ENCODE data around the gene RAMP1. TPM values are rescaled to one million over a fixed set of nuclear protein-coding genes. Genes with fewer than 3 reads are reported as not detected.

RAMP1 gene
- polyA plus RNA-seq, 4 donors, result 61.6 to 155 (median 88.0) TPM

GRCh38 chr2:237876061-237876526 is 16.7 kb downstream of the RAMP1 start:
- Histone ChIP-seq H3K27ac (ENCODE audit: low read depth in 1 of 3, low read length in 2 of 3) (no peak overlapping the region), H3K9me3 (ENCODE audit: control insufficient read depth in 2 of 2, insufficient read depth in 1 of 2, low read depth in 1 of 2, low read length in 1 of 2) (no peaks in the 10 kb centered on the region), H3K27me3 (ENCODE audit: control insufficient read depth in 3 of 3, insufficient read depth in 3 of 3, low read length in 3 of 3) (no peaks in the 10 kb centered on the region), H3K4me1 (ENCODE audit: control insufficient read depth in 3 of 3, insufficient read depth in 2 of 3, low read depth in 1 of 3, low read length in 2 of 3) (no peaks in the 10 kb centered on the region), H3K4me3 (ENCODE audit: low read depth in 1 of 3, low read length in 3 of 3) (no peak overlapping the region), H3K36me3 (ENCODE audit: control insufficient read depth in 3 of 3, insufficient read depth in 2 of 3, low read depth in 1 of 3, low read length in 3 of 3) (peaks cover 0 to 78% (median 0%) of the 10 kb centered on the region in 3 donors)
- no peak for DNase-seq
- no peak for FAIRE-seq
- 88% methylated on average over 14 of the region's 14 CpGs for WGBS, 3 donors

DNA sequence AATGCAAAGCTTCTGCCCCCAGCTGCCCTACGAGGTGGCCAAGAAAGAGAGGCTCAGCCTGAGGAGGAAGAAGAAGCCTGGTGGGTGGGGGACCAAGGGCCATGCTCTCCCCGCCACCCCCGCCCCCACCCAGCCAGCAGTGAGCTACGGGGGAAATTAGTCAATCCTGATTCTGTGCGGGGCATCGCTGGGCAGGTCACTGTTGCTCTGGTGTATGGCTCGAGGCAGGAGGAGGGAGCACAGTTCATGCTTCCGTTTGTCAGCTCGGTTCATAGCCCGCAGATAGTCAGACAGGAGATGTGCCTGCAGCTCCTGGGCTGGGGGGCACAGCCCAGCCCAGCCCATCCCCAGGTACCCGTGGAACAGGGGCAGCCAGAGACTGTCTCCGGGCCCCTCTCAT is 17.1 kb downstream of the RAMP1 start:
- FAIRE-seq (no peak), DNase-seq (no peak)
- 80 to 88% (median 83%) methylated on average over 12 of the region's 12 CpGs for WGBS, 3 donors
- no peaks in the 10 kb centered on the region for H3K27me3 ChIP-seq (ENCODE audit: control insufficient read depth in 3 of 3, insufficient read depth in 3 of 3, low read length in 3 of 3)
- no peaks in the 10 kb centered on the region for H3K9me3 ChIP-seq (ENCODE audit: control insufficient read depth in 2 of 2, insufficient read depth in 1 of 2, low read depth in 1 of 2, low read length in 1 of 2)
- no peaks in the 10 kb centered on the region for H3K4me1 ChIP-seq (ENCODE audit: control insufficient read depth in 3 of 3, insufficient read depth in 2 of 3, low read depth in 1 of 3, low read length in 2 of 3)
- H3K27ac ChIP-seq (ENCODE audit: low read depth in 1 of 3, low read length in 2 of 3), result no peak overlapping the region
- H3K36me3 ChIP-seq (ENCODE audit: control insufficient read depth in 3 of 3, insufficient read depth in 2 of 3, low read depth in 1 of 3, low read length in 3 of 3), result peaks cover 0 to 77% (median 0%) of the 10 kb centered on the region in 3 donors
- no peak overlapping the region for H3K4me3 ChIP-seq (ENCODE audit: low read depth in 1 of 3, low read length in 3 of 3)

GRCh38 chr2:237876951-237877491 is 17.6 kb downstream of the RAMP1 start:
- peaks cover 0 to 78% (median 0%) of the 10 kb centered on the region in 3 donors for H3K36me3 ChIP-seq (ENCODE audit: control insufficient read depth in 3 of 3, insufficient read depth in 2 of 3, low read depth in 1 of 3, low read length in 3 of 3)
- H3K9me3 ChIP-seq (ENCODE audit: control insufficient read depth in 2 of 2, insufficient read depth in 1 of 2, low read depth in 1 of 2, low read length in 1 of 2), result no peaks in the 10 kb centered on the region
- H3K27ac ChIP-seq (ENCODE audit: low read depth in 1 of 3, low read length in 2 of 3), result no peak overlapping the region
- H3K27me3 ChIP-seq (ENCODE audit: control insufficient read depth in 3 of 3, insufficient read depth in 3 of 3, low read length in 3 of 3), result no peaks in the 10 kb centered on the region
- no peak overlapping the region for H3K4me3 ChIP-seq (ENCODE audit: low read depth in 1 of 3, low read length in 3 of 3)
- no peak for FAIRE-seq
- no peak for DNase-seq
- 92 to 94% (median 93%) methylated on average over 23 of the region's 23 CpGs for WGBS, 3 donors
- H3K4me1 ChIP-seq (ENCODE audit: control insufficient read depth in 3 of 3, insufficient read depth in 2 of 3, low read depth in 1 of 3, low read length in 2 of 3), result no peaks in the 10 kb centered on the region

DNA sequence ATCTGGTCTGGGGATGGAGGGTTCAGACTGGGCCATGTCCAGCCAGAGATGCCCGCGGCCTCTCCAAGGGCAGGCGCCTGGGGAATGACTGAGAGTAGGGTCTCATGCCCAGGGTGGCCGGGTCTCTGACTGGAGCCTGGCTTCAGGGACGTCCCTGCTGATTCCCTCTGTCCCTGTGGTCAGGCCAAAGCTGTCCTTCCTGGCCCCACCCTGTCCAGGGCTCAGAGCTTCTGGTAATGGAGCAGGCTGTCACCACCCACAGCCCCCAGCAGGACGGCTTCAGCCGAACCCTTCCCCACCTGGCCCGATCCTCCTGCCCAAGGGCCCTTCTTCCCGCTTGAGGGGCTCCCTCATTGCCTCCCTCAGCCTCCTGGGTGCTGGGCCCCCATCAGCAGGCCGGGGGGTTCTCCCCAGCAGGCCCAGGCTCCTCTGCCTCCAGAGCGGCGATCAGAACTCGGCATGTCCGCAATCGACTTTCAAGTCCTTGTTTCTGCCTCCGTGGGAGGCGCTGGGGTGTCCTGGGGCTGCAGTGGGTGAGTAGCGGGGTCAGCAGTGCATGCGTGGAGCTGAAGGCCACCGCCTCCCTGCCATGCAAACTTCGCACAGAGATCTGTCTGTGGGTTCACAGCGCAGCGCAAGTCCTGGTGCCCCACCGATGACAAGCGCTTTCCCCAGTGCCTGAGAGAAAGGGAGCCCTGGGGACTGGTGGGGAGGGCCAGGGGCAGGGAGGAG is 18.3 kb downstream of the RAMP1 start:
- H3K27me3 ChIP-seq (ENCODE audit: control insufficient read depth in 3 of 3, insufficient read depth in 3 of 3, low read length in 3 of 3), result no peaks in the 10 kb centered on the region
- no peaks in the 10 kb centered on the region for H3K4me1 ChIP-seq (ENCODE audit: control insufficient read depth in 3 of 3, insufficient read depth in 2 of 3, low read depth in 1 of 3, low read length in 2 of 3)
- DNase-seq (no peak), FAIRE-seq (no peak)
- no peak overlapping the region for H3K4me3 ChIP-seq (ENCODE audit: low read depth in 1 of 3, low read length in 3 of 3)
- WGBS, 3 donors, result 93 to 96% (median 94%) methylated on average over 22 to 25 of the region's 25 CpGs
- no peaks in the 10 kb centered on the region for H3K9me3 ChIP-seq (ENCODE audit: control insufficient read depth in 2 of 2, insufficient read depth in 1 of 2, low read depth in 1 of 2, low read length in 1 of 2)
- H3K36me3 ChIP-seq (ENCODE audit: control insufficient read depth in 3 of 3, insufficient read depth in 2 of 3, low read depth in 1 of 3, low read length in 3 of 3), result peaks cover 0 to 79% (median 0%) of the 10 kb centered on the region in 3 donors
- H3K27ac ChIP-seq (ENCODE audit: low read depth in 1 of 3, low read length in 2 of 3), result no peak overlapping the region

DNA sequence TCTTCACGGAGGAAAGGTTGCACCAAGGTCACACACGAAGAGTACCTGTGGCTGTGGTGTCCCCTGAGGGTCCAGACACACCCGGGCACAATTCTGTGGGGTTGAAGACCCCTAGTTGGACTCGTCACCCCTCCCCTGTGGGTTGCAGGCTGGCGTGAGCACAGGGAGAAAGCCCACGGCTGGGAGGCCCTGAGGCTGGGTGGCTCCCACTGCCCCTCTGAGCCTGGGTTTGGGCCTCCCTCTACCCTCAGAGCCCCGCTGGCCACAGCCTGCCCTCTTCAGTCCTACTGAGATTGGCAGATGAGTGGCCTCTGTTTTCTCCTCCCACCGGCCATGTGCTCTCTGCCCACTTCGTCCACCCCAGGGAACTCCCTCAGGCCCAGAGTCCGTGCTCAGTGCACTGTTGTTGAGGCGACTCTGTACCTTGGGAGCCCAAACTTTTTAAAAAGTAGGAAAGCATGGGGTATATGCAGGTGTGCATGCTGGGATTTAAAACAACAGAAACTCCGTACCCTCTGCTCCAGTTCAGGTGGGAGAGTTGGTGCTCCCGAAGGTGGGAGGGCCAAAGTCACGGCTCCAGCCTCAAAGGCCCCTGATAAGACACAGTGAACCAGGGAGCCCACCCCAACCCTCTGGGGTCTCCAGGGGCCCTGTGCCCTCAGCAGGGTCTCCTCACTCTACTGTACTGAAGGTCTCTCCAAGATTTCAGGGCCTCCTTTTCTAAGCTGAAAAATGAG is 19.1 kb downstream of the RAMP1 start:
- FAIRE-seq (no peak), DNase-seq (no peak)
- Histone ChIP-seq H3K9me3 (ENCODE audit: control insufficient read depth in 2 of 2, insufficient read depth in 1 of 2, low read depth in 1 of 2, low read length in 1 of 2) (no peaks in the 10 kb centered on the region), H3K4me1 (ENCODE audit: control insufficient read depth in 3 of 3, insufficient read depth in 2 of 3, low read depth in 1 of 3, low read length in 2 of 3) (no peaks in the 10 kb centered on the region), H3K27ac (ENCODE audit: low read depth in 1 of 3, low read length in 2 of 3) (no peak overlapping the region), H3K36me3 (ENCODE audit: control insufficient read depth in 3 of 3, insufficient read depth in 2 of 3, low read depth in 1 of 3, low read length in 3 of 3) (peaks cover 0 to 81% (median 0%) of the 10 kb centered on the region in 3 donors), H3K4me3 (ENCODE audit: low read depth in 1 of 3, low read length in 3 of 3) (no peak overlapping the region), H3K27me3 (ENCODE audit: control insufficient read depth in 3 of 3, insufficient read depth in 3 of 3, low read length in 3 of 3) (no peaks in the 10 kb centered on the region)
- 87 to 90% (median 89%) methylated on average over 14 of the region's 14 CpGs for WGBS, 3 donors

DNA sequence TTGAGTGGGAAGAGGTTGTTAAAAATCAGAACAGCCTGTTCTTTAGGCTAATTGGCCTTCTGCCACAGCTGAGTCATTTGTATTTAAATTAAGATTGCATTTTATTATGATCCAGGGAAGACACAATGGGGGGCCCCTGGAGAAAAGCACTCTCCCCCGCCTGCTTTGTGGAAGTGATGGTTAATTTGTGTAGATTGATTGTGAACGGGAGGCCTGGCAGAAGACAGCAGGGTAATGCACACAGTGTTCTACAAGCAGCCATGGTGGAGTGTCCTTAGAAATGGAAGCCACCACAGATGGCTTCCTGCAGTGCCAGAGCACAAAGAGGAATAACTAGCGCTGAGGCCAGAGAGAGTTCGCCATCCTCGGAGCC is 19.6 kb downstream of the RAMP1 start:
- 88 to 95% (median 95%) methylated on average over 5 of the region's 5 CpGs for WGBS, 3 donors
- no peaks in the 10 kb centered on the region for H3K27me3 ChIP-seq (ENCODE audit: control insufficient read depth in 3 of 3, insufficient read depth in 3 of 3, low read length in 3 of 3)
- no peak overlapping the region for H3K27ac ChIP-seq (ENCODE audit: low read depth in 1 of 3, low read length in 2 of 3)
- no peak overlapping the region for H3K4me3 ChIP-seq (ENCODE audit: low read depth in 1 of 3, low read length in 3 of 3)
- H3K4me1 ChIP-seq (ENCODE audit: control insufficient read depth in 3 of 3, insufficient read depth in 2 of 3, low read depth in 1 of 3, low read length in 2 of 3), result no peaks in the 10 kb centered on the region
- FAIRE-seq (no peak), DNase-seq (no peak)
- peaks cover 0 to 82% (median 0%) of the 10 kb centered on the region in 3 donors for H3K36me3 ChIP-seq (ENCODE audit: control insufficient read depth in 3 of 3, insufficient read depth in 2 of 3, low read depth in 1 of 3, low read length in 3 of 3)
- no peaks in the 10 kb centered on the region for H3K9me3 ChIP-seq (ENCODE audit: control insufficient read depth in 2 of 2, insufficient read depth in 1 of 2, low read depth in 1 of 2, low read length in 1 of 2)

- no peak for FAIRE-seq
- 95 to 97% (median 96%) methylated on average over 12 of the region's 12 CpGs for WGBS, 3 donors
- no peak overlapping the region for H3K27ac ChIP-seq (ENCODE audit: low read depth in 1 of 3, low read length in 2 of 3)
These were observed 20.7 kb downstream of the RAMP1 start for GRCh38 chr2:237879991-237880560.

More at GRCh38 chr2:237879991-237880560, 20.7 kb downstream of the RAMP1 start:
- Histone ChIP-seq H3K27me3 (ENCODE audit: control insufficient read depth in 3 of 3, insufficient read depth in 3 of 3, low read length in 3 of 3) (no peaks in the 10 kb centered on the region), H3K4me1 (ENCODE audit: control insufficient read depth in 3 of 3, insufficient read depth in 2 of 3, low read depth in 1 of 3, low read length in 2 of 3) (no peaks in the 10 kb centered on the region), H3K9me3 (ENCODE audit: control insufficient read depth in 2 of 2, insufficient read depth in 1 of 2, low read depth in 1 of 2, low read length in 1 of 2) (no peaks in the 10 kb centered on the region), H3K4me3 (ENCODE audit: low read depth in 1 of 3, low read length in 3 of 3) (no peak overlapping the region), H3K36me3 (ENCODE audit: control insufficient read depth in 3 of 3, insufficient read depth in 2 of 3, low read depth in 1 of 3, low read length in 3 of 3) (peaks cover 0 to 80% (median 0%) of the 10 kb centered on the region in 3 donors)
- DNase-seq, result no peak

Measured in small intestine (tissue), 7 donors.